Natural killer cell (primary cell): Measurements from ENCODE around the gene CRYGN. TPM values are rescaled to one million over a fixed set of nuclear protein-coding genes. Genes with fewer than 3 reads are reported as not detected.

ENCODE experiments used
- ATAC-seq, 3 donors: fragments of 150-1000 bp in 2 of 3; fragments of 200-7000 bp in 1 of 3; cut with Tn5 transposase; 1 replicate in 1 of 3; 2 replicates in 2 of 3; pipeline ENCODE4 v1.10.0; 2021; ENCODE audit warnings: mild to moderate bottlenecking in 2 of 3, moderate library complexity in 2 of 3
- DNase-seq, 2 donors: peaks; one replicate each; pipeline versions ENCODE4 v3.0.0 to v3.0.0-alpha.2; 2013 to 2021; ENCODE audit warnings: mixed read lengths in 1 of 2
- H3K27ac ChIP-seq: one replicate; pipeline ENCODE4 v1.5.1; 2013; ENCODE audit warnings: mild to moderate bottlenecking, low read length
- H3K27me3 ChIP-seq: one replicate; pipeline ENCODE4 v1.6.1; 2013; ENCODE audit warnings: low read length; ENCODE audit not compliant: control insufficient read depth, insufficient read depth
- H3K36me3 ChIP-seq: one replicate; pipeline ENCODE4 v1.6.1; 2013; ENCODE audit warnings: low read length; ENCODE audit not compliant: control insufficient read depth, insufficient read depth
- H3K4me1 ChIP-seq: one replicate; pipeline ENCODE4 v1.6.1; 2013; ENCODE audit warnings: low read length; ENCODE audit not compliant: control insufficient read depth, insufficient read depth
- H3K4me3 ChIP-seq: one replicate; pipeline ENCODE4 v1.5.1; 2013; ENCODE audit warnings: low read length
- H3K9me3 ChIP-seq: one replicate; pipeline ENCODE4 v1.6.1; 2013; ENCODE audit warnings: low read length; ENCODE audit not compliant: control insufficient read depth, insufficient read depth
- H3K27ac Mint-ChIP-seq, 2 donors: one replicate each; pipeline ENCODE4 v1.8.0; 2022; ENCODE audit warnings: mild to moderate bottlenecking in 2 of 2, mixed read lengths in 2 of 2, moderate library complexity in 1 of 2
- H3K27me3 Mint-ChIP-seq, 2 donors: one replicate each; pipeline ENCODE4 v1.8.0; 2022; ENCODE audit warnings: low read depth in 2 of 2, mixed read lengths in 2 of 2
- H3K36me3 Mint-ChIP-seq: one replicate; pipeline ENCODE4 v1.8.0; 2022; ENCODE audit warnings: mixed read lengths
- H3K4me1 Mint-ChIP-seq, 2 donors: one replicate each; pipeline ENCODE4 v1.8.0; 2022; ENCODE audit warnings: mixed read lengths in 2 of 2
- H3K4me3 Mint-ChIP-seq: one replicate; pipeline ENCODE4 v1.8.0; 2022; ENCODE audit warnings: mild to moderate bottlenecking, moderate library complexity, mixed read lengths
- H3K9me3 Mint-ChIP-seq, 2 donors: one replicate each; pipeline ENCODE4 v1.8.0; 2022; ENCODE audit warnings: mixed read lengths in 2 of 2
- WGBS: methylation state at CpG from one replicate; pipeline ENCODE4 v1.1.7; 2013; ENCODE audit warnings: missing lambda C conversion rate; ENCODE audit not compliant: insufficient coverage; 5-methylcytosine and 5-hydroxymethylcytosine counted together
- intact Hi-C: fragments of 100-400 bp; cut with micrococcal nuclease; formaldehyde crosslinking; loops from one replicate; pipeline ENCODE4 v1.14.2; 2022
- total RNA-seq, 4 donors: library from RNA; stranded (reverse); fragments of 120-200 nt in 1 of 4; gene quantifications; one replicate each; pipeline versions ENCODE4 v1.2.3 to v1.2.4, GENCODE V29; 2013 to 2022
- TF ChIP-seq, protein P1 (sequence below): fragments of 200-600 bp; IDR thresholded peaks from one replicate; pipeline ENCODE4 v1.8.0; 2022; ENCODE audit warnings: antibody characterized with exemption

CRYGN gene
- total RNA-seq, 3 donors from 2014 or later (not counting 1 experiment from before 2014, with no cell fraction given) = not detected

DNA sequence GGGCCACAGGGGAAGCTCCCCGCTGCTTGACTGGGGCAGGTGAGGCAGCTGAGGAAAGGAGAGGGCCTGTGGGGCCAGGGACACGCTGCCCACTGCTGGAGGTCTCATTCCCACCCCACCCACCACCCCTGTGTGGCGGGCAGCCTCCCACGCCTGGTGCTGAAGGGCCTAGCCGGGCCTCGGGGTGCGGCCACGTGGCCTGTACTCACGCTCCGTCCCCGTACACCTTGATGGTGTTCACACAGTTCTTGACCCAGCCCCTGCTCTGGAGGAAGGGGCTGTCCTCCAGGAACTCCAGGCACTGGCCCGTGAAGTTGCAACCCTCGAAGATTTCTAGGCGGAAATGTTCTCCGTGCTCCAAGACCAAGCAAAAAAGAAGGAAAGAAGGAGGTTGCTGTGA, 4.0 kb downstream of the CRYGN start:
- no peaks in the 10 kb centered on the region for H3K9me3 ChIP-seq
- H3K4me1 Mint-ChIP-seq = peaks cover 0 to 15% of the 10 kb centered on the region in 2 donors
- 94% methylated on average over 15 of the region's 15 CpGs for WGBS
- no peaks in the 10 kb centered on the region for H3K36me3 ChIP-seq
- H3K27ac Mint-ChIP-seq = no peak overlapping the region
- no peak overlapping the region for H3K4me3 ChIP-seq
- no peak for DNase-seq
- H3K27ac ChIP-seq = no peak overlapping the region
- no peak for ATAC-seq
- H3K4me1 ChIP-seq = peaks cover 36% of the 10 kb centered on the region
- no peak overlapping the region for H3K4me3 Mint-ChIP-seq
- intact Hi-C loops = no loop called here
- peaks cover 8% of the 10 kb centered on the region for H3K27me3 ChIP-seq
- H3K27me3 Mint-ChIP-seq = peaks cover 0 to 7% of the 10 kb centered on the region in 2 donors
- no peaks in the 10 kb centered on the region for H3K9me3 Mint-ChIP-seq
- TF ChIP-seq, protein P1, sequence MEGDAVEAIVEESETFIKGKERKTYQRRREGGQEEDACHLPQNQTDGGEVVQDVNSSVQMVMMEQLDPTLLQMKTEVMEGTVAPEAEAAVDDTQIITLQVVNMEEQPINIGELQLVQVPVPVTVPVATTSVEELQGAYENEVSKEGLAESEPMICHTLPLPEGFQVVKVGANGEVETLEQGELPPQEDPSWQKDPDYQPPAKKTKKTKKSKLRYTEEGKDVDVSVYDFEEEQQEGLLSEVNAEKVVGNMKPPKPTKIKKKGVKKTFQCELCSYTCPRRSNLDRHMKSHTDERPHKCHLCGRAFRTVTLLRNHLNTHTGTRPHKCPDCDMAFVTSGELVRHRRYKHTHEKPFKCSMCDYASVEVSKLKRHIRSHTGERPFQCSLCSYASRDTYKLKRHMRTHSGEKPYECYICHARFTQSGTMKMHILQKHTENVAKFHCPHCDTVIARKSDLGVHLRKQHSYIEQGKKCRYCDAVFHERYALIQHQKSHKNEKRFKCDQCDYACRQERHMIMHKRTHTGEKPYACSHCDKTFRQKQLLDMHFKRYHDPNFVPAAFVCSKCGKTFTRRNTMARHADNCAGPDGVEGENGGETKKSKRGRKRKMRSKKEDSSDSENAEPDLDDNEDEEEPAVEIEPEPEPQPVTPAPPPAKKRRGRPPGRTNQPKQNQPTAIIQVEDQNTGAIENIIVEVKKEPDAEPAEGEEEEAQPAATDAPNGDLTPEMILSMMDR = no peak
- H3K36me3 Mint-ChIP-seq = no peaks in the 10 kb centered on the region

DNA sequence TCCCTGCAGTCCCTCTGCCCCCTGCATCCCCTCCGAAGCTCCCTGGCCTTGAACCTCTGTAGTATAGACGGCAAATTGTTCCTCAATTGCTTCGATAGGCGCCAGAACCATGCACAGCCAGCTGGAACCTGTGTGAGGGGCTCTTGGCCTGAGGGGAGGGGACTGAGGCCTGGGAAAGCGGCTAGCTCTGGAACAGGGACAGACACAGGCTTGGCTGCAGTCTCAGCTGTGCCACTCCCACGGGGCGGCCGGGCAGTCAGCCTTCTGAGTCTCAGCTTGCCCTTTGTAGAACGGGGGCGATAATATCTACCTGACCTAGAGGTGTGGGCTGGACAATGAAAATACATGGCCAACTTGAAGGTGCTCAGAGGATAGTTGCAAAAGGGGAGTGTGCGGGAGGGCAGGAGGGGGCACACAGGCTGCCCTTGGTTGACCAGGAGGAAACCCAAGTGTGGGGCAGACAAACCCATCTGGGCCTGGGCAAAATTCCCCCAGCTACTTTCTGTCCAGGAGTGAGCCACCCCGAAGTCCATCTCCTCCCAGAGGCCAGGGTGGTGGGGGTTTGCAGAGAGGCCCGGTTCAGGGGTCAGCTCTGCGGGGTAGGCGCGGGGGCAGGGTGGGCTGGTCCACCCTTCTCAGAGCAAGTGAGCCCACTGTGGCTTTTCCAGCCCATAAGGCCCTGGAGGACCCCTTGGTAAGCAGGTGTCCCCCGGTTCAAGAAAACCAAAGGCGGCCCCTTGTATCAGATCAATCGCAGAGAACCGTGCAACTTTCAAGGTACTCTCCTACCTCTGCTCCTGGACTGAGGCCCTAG, 4.6 kb downstream of the CRYGN start:
- no peak overlapping the region for H3K27ac ChIP-seq
- no peak for ATAC-seq
- H3K4me1 Mint-ChIP-seq = peaks cover 2 to 10% of the 10 kb centered on the region in 2 donors

DNA sequence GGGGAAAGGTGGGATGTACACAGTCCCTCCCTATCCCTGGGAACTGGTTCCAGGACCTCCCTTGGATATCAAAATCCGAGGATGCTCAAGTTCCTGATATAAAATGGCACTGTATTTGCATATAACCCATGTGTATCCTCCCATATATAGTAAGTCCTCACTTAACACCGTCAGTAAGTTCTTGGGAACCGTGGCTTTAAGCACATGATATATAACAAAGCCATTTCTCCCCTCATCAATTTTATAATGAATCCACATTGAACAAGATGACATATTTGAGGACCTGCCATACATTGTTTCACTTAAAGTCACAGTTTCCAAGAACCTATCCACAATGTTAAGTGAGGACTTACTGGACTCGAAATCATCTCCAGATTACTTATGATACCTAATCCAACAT, 5.4 kb downstream of the CRYGN start:
- Histone ChIP-seq H3K4me3 (no peak overlapping the region), H3K4me1 (peaks cover 43% of the 10 kb centered on the region), H3K27ac (no peak overlapping the region), H3K9me3 (no peaks in the 10 kb centered on the region), H3K27me3 (peaks cover 7% of the 10 kb centered on the region), H3K36me3 (no peaks in the 10 kb centered on the region)
- 88% methylated on average over 3 of the region's 4 CpGs for WGBS
- intact Hi-C loops = no loop called here
- DNase-seq (no peak), ATAC-seq (no peak)
- Mint-ChIP-seq H3K27ac (no peak overlapping the region), H3K9me3 (no peaks in the 10 kb centered on the region), H3K27me3 (no peaks in the 10 kb centered on the region), H3K4me1 (peaks cover 10 to 15% of the 10 kb centered on the region in 2 donors), H3K36me3 (no peaks in the 10 kb centered on the region), H3K4me3 (no peak overlapping the region)
- TF ChIP-seq, protein P1 = no peak

More for the DNA sequence above, 4.6 kb downstream of the CRYGN start:
- DNase-seq = no peak
- H3K4me3 ChIP-seq = no peak overlapping the region
- intact Hi-C loops = no loop called here
- TF ChIP-seq, protein P1 = no peak
- 92% methylated on average over 20 of the region's 20 CpGs for WGBS
- H3K36me3 Mint-ChIP-seq = no peaks in the 10 kb centered on the region
- H3K9me3 ChIP-seq = no peaks in the 10 kb centered on the region
- H3K27me3 Mint-ChIP-seq = peaks cover 0 to 2% of the 10 kb centered on the region in 2 donors
- H3K27ac Mint-ChIP-seq = no peak overlapping the region
- peaks cover 39% of the 10 kb centered on the region for H3K4me1 ChIP-seq
- no peaks in the 10 kb centered on the region for H3K36me3 ChIP-seq
- H3K27me3 ChIP-seq = peaks cover 8% of the 10 kb centered on the region
- H3K9me3 Mint-ChIP-seq = no peaks in the 10 kb centered on the region
- H3K4me3 Mint-ChIP-seq = no peak overlapping the region
